Measurements from ENCODE around the gene KIRREL3. TPM values are rescaled to one million over a fixed set of nuclear protein-coding genes. Genes with fewer than 3 reads are reported as not detected.

KIRREL3 gene
- total RNA-seq, 3 donors from 2014 or later, result 0.32 to 0.33 TPM; not detected in 1

DNA sequence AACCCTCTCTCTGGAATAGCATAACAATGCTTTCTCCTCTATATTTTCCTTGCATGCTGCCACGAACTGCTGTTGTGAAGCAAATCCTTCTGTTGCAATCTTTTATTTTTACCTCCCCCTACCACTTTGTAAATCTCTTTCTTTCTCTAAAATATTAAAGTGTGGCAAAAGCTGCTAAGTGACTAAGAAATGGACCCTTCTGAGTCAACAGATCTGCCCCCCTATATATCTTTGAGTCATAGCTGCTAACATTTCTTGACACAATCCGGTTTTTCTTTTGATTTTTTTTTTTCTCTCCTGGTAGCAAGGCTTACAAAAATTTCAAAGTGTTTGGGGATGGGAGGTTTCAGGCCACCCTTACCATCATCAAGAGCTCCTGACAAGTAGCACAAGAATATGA lies 39.0 kb upstream of the KIRREL3 start:
- Histone ChIP-seq H3K4me1 (no peaks in the 10 kb centered on the region), H3K27me3 (no peaks in the 10 kb centered on the region), H3K9me3 (no peaks in the 10 kb centered on the region), H3K36me3 (no peaks in the 10 kb centered on the region), H3K4me3 (no peak overlapping the region), H3K27ac (no peak overlapping the region)
- intact Hi-C loops (cut with DNase I; ENCODE audit: low total_unique reads), result no loop called here
- TF ChIP-seq, protein P1, sequence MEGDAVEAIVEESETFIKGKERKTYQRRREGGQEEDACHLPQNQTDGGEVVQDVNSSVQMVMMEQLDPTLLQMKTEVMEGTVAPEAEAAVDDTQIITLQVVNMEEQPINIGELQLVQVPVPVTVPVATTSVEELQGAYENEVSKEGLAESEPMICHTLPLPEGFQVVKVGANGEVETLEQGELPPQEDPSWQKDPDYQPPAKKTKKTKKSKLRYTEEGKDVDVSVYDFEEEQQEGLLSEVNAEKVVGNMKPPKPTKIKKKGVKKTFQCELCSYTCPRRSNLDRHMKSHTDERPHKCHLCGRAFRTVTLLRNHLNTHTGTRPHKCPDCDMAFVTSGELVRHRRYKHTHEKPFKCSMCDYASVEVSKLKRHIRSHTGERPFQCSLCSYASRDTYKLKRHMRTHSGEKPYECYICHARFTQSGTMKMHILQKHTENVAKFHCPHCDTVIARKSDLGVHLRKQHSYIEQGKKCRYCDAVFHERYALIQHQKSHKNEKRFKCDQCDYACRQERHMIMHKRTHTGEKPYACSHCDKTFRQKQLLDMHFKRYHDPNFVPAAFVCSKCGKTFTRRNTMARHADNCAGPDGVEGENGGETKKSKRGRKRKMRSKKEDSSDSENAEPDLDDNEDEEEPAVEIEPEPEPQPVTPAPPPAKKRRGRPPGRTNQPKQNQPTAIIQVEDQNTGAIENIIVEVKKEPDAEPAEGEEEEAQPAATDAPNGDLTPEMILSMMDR (IDR thresholded peaks at IDR 0.05), result no peak
- no peak for TF ChIP-seq POLR2A (IDR thresholded peaks at IDR 0.05)
- no peak for DNase-seq (ENCODE audit: low spot score in 2 of 2)

GRCh38 chr11:127037596-127037995 lies 37.0 kb upstream of the KIRREL3 start:
- no peak for TF ChIP-seq POLR2AphosphoS5 (IDR thresholded peaks at IDR 0.05)
- no peak for TF ChIP-seq POLR2A (IDR thresholded peaks at IDR 0.05)
- TF ChIP-seq, protein P1 (IDR thresholded peaks at IDR 0.05), result no peak
- Histone ChIP-seq H3K36me3 (no peaks in the 10 kb centered on the region), H3K9me3 (no peaks in the 10 kb centered on the region), H3K4me1 (no peaks in the 10 kb centered on the region), H3K27me3 (no peaks in the 10 kb centered on the region), H3K4me3 (no peak overlapping the region), H3K27ac (no peak overlapping the region)
- no peak for DNase-seq (ENCODE audit: low spot score in 2 of 2)
- intact Hi-C loops (cut with DNase I; ENCODE audit: low total_unique reads), result no loop called here

- no peak for DNase-seq (ENCODE audit: low spot score in 2 of 2)
- no peak overlapping the region for H3K27ac ChIP-seq
- no peaks in the 10 kb centered on the region for H3K9me3 ChIP-seq
- H3K27me3 ChIP-seq, result no peaks in the 10 kb centered on the region
- H3K4me3 ChIP-seq, result no peak overlapping the region
- H3K36me3 ChIP-seq, result no peaks in the 10 kb centered on the region
- H3K4me1 ChIP-seq, result no peaks in the 10 kb centered on the region
- TF ChIP-seq POLR2AphosphoS5 (IDR thresholded peaks at IDR 0.05), result no peak
- TF ChIP-seq POLR2A (IDR thresholded peaks at IDR 0.05), result no peak
- TF ChIP-seq, protein P1 (IDR thresholded peaks at IDR 0.05), result no peak
- intact Hi-C loops (cut with DNase I; ENCODE audit: low total_unique reads), result no loop called here
Observed at GRCh38 chr11:127037001-127037400, 36.4 kb upstream of the KIRREL3 start.

GRCh38 chr11:127035824-127036223 lies 35.3 kb upstream of the KIRREL3 start:
- H3K9me3 ChIP-seq, result no peaks in the 10 kb centered on the region
- H3K36me3 ChIP-seq, result no peaks in the 10 kb centered on the region
- H3K27ac ChIP-seq, result no peak overlapping the region
- TF ChIP-seq, protein P1 (IDR thresholded peaks at IDR 0.05), result no peak
- no peak for TF ChIP-seq POLR2AphosphoS5 (IDR thresholded peaks at IDR 0.05)
- TF ChIP-seq POLR2A (IDR thresholded peaks at IDR 0.05), result no peak
- intact Hi-C loops (cut with DNase I; ENCODE audit: low total_unique reads), result no loop called here
- H3K4me3 ChIP-seq, result no peak overlapping the region
- no peaks in the 10 kb centered on the region for H3K27me3 ChIP-seq
- no peaks in the 10 kb centered on the region for H3K4me1 ChIP-seq
- DNase-seq (ENCODE audit: low spot score in 2 of 2), result no peak

GRCh38 chr11:127034973-127035372 lies 34.4 kb upstream of the KIRREL3 start:
- no peak overlapping the region for H3K27ac ChIP-seq
- H3K36me3 ChIP-seq, result no peaks in the 10 kb centered on the region
- intact Hi-C loops (cut with DNase I; ENCODE audit: low total_unique reads), result no loop called here
- no peaks in the 10 kb centered on the region for H3K9me3 ChIP-seq
- TF ChIP-seq, protein P1 (IDR thresholded peaks at IDR 0.05), result no peak
- TF ChIP-seq POLR2A (IDR thresholded peaks at IDR 0.05), result no peak
- no peak for TF ChIP-seq POLR2AphosphoS5 (IDR thresholded peaks at IDR 0.05)
- no peak for DNase-seq (ENCODE audit: low spot score in 2 of 2)
- H3K4me3 ChIP-seq, result no peak overlapping the region
- H3K4me1 ChIP-seq, result no peaks in the 10 kb centered on the region
- H3K27me3 ChIP-seq, result no peaks in the 10 kb centered on the region
